OCI-LY7 (cell line): Measurements from ENCODE around the gene MYMK.

ENCODE experiments used
- CTCF ChIP-seq: fragments of 200-600 bp; sonication (generic); conservative IDR thresholded peaks from 2 replicates; pipeline ENCODE4 v1.5.1; 2014; ENCODE audit warnings: mild to moderate bottlenecking, antibody characterized with exemption, low read length, moderate library complexity, mixed read lengths
- EZH2phosphoT487 ChIP-seq: fragments of 200-600 bp; sonication (generic); IDR thresholded peaks from 2 replicates; pipeline ENCODE4 v1.6.1; 2018; ENCODE audit warnings: low read depth, borderline replicate concordance, mild to moderate bottlenecking, mixed run types, antibody characterized with exemption, low read length, moderate library complexity, mixed read lengths

GRCh38 chr9:133468374-133468773, 56.4 kb downstream of the MYMK start:
- TF ChIP-seq CTCF: no peak
- no peak for TF ChIP-seq EZH2phosphoT487
